ENCODE results near the gene HGFAC.

HGFAC gene

DNA sequence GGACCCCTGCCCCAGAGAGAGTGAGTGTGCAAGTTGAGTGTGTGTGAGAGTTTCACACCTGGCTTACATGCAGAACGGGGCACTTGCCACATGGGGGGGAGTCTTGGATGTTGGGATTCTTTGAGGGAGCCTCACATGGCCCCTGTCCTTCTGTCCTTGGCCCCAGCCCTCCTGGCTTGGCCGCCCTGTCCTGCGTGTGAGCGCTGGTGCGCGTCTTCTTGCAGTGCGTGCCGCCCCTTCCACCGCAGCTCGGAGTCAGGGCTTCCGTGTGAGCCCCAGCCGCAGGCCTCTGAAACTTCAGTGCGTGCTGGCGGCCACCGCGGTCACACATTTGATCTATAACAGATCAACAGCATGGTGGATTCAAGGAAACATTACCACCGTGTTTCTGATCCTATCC lies 30.1 kb upstream of the HGFAC start:
- FAIRE-seq, result no peak

DNA sequence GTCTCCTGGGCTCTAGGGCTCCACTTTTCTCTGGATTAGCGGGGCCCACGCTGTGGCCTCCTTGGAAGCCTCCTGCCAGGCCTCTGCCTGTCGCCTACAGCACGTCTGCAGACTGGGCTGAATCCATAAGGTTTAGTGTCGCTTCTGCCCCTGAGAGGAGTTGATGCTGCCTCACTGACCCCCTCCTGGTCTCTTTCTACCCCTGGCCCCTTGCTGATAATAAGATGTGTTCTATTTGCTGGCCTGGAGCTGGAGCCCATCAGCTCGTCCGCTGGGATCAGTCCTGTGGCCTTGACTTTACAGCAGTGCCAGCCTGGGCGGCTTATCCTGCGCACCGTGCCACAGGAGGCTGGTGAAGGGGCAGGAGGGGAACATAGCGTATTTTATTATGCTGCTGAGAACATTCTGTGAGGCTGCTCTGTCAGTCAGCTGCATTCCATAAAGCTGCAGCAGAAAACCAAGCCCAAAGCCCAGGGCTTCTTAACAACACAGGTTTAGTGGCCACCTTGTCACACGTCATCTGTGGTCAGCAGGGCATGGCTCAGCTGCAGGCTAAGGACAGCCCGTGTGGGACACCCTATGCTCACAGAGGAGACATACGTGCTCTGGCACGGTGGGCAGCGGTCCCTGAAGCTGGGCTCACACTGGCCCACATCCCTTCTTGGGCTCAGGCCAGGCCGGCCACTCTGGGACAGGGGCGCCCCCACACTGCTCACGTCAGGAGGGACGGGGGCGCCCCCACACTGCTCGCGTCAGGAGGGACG lies 29.3 kb upstream of the HGFAC start:
- no peak for FAIRE-seq

DNA sequence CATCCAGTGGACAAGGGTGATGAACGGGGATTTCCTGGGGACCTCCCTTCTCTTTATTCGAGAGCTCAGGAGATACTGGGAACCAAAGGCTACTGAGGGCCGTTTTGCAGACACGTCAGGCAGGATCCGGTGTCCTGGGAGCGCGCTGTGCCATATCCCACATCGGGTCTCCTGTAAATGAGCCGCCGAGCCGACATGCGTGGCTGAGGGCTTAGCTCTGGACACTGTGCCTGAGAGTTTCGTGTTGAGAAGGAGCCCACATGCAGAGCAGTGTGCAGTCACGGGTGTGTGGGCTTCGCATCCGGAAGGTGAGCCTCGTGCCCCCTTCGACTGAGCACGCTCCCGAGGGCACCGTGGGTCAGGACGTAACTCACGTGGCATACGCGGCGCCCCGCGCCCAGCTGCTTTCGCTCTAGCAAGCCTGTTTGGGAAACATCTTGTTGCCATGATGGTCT lies 28.5 kb upstream of the HGFAC start:
- FAIRE-seq, result no peak

DNA sequence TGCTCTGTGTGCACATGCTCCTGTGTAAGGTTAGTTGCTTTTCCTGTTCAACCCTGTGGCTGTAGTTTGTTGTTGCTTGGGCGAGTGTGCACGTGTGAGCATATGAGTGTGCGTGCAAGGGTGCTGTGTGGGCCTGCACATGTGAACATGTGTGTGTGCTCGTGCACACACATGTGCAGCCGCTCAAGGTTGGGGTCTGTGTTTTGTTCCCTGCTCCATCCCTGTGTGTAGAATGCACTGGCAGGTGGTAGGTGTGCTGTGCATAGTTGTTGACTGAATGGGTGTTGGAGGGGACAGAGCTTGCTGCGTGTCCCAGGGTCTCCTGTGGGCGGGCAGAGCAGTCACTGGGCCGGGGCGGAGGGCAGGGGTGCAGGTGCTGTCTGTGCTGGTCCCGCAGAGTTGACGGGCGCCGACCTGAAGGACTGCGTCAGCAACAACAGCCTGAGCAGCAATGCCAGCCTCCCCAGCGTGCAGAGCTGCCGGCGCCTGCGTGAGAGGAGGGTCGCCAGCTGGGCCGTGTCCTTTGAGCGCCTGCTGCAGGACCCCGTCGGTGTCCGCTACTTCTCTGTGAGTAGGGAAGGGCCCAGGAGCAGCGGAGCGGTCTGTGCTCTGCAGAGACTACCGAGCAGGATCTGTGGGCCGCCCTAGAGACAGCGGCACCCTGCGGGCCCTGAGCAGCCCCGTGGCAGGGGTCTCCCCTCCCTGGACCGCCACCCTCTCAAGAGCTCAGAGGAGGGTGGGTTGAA lies 27.9 kb upstream of the HGFAC start:
- FAIRE-seq, result no peak

DNA sequence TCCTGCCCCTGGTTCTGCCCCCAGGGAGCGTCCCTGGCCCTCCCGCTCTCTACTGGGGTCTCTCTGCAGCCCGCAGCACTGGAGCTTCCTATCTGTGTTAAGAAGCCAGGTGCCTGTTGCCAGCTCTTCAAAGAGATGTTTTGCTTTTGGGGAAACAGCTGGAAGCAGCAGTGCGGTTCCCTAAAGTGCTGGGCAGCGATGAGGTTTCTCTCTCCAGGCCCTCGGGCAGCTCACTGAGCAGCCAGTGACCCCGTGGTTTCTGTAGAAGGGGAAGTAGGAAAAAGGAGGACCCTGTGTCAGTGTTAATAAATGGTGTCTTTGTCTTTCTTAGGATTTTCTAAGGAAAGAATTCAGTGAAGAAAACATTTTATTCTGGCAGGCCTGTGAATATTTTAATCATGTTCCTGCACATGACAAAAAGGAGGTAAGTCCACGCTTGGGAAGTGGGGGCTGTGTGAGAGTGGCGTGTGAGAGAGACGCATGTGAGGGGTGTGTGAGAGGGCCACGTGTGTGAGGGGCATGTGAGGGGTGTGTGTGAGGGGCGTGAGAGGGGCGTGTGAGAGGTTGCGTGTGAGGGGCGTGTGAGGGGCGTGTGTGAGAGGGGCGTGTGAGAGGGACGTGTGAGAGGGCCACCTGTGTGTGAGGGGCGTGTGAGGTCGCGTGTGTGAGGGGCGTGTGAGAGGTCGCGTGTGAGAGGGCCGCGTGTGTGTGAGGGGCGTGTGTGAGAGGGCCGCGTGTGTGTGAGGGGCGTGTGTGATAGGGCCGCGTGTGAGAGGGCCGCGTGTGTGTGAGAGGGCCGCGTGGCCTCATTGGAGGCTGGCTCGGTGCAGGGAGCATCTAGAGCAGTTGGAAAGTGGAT lies 27.1 kb upstream of the HGFAC start:
- FAIRE-seq, result no peak

DNA sequence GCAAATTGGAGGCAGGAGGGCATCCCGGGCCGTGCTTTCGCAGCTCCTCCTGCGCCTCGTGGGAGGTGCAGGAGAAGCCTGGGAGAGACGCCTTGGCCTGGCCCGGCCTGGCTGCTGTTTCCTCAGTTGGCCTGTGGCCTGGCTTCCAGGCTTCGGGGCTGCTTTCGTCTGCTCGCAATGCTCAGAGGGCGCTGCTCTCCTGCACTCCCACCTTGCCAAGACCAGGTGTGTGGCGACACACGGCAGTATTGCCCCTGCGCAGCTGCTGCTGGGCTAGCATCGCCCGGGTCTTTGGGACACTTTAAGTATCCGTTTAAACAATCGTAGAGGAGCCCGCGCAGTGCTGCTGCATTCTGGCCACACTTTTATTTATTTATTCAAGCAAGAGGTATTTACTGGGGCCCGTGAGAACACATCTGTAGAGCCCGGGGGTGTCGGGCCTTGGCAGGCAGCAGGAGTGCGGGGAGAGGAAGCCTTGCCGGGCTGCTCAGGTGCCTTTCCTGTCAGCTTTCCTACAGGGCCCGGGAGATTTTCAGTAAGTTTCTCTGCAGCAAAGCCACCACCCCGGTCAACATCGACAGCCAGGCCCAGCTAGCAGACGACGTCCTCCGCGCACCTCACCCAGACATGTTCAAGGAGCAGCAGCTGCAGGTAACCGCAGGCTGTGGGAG lies 26.2 kb upstream of the HGFAC start:
- FAIRE-seq, result no peak

DNA sequence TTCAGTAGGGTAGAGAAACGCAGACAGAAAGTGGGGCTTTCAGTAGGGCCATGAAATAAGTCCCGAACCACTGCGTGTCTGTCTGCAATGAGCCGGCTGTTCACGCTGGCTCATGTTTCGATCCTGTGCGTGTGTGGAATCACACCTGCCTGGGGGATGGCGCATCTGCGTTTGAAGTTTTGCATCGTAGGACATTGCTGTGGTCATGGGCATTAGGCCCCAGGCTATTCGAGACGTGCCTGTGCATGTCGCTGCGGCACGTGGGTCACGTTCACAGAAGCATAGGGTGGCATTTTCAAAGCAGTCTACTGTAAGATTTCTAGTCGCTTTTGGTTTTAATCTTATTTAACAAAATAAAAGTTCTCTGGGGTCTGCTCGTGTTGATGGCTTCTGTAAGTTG lies 25.5 kb upstream of the HGFAC start:
- FAIRE-seq, result no peak

DNA sequence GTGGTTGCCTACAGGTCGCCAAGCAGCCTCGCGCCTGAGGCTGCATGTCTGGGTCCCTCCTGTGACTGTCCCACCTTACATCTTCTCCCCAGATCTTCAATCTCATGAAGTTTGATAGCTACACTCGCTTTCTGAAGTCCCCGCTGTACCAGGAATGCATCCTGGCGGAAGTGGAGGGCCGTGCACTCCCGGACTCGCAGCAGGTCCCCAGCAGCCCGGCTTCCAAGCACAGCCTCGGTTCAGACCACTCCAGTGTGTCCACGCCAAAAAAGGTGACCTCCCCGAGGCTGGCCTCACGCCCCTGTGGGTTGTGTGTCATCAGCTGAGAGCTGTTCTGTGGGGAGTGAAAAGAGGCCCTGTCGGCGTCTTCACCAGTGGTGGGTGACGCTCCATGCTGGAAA lies 24.9 kb upstream of the HGFAC start:
- FAIRE-seq, result no peak

DNA sequence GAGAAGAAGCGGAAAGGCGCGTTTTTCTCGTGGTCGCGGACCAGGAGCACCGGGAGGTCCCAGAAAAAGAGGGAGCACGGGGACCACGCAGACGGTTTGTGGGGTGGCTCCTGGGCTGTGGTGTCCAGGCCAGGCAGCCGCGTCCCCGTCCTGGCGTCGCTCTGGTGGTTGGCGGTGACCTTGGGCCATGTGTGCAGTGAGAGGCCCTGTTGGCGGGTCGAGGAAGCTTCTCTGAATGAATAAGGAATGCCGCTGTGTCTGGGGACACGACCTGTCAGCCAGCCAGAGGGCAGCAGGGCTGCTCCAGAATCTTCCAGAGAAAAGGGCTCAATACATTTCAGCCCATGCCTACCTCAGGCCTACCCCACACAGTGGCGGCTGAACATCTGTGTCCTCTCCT lies 24.3 kb upstream of the HGFAC start:
- FAIRE-seq, result no peak

DNA sequence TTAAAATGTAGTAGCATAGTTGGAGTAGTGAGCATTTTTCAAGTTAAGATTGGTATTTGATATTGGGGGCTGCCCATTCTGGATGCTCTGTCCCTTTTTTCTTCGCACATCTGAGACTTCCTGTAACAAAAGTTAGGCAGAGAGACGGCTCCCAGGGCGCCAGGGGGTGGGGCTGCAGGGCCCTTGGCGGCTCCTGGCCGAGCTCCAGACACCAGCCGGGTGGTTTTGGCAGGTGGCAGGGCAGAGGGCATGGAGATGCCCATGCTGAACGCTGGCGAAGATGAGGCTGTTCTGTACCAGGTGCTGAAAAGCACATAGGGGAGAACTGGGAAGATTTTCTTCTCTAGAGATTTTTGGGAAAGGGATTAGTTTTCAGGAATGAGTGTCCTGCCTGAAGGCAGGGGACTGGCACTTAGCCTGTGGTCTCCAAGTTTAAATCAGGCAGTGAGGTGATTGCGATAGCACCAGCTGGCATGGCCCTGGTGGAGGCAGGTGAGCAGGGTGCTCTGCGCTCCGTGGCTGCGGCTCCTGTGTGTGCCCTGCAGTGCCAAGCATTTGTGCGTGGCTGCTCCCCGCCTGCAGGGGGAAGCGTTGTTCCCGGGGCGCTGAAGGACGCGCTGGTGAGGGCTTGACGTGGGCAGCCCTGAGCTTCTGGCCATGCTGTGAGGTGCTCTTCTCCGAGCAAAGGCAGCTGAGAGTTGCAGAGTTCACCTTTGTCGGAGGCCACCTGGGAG lies 23.6 kb upstream of the HGFAC start:
- FAIRE-seq, result no peak

DNA sequence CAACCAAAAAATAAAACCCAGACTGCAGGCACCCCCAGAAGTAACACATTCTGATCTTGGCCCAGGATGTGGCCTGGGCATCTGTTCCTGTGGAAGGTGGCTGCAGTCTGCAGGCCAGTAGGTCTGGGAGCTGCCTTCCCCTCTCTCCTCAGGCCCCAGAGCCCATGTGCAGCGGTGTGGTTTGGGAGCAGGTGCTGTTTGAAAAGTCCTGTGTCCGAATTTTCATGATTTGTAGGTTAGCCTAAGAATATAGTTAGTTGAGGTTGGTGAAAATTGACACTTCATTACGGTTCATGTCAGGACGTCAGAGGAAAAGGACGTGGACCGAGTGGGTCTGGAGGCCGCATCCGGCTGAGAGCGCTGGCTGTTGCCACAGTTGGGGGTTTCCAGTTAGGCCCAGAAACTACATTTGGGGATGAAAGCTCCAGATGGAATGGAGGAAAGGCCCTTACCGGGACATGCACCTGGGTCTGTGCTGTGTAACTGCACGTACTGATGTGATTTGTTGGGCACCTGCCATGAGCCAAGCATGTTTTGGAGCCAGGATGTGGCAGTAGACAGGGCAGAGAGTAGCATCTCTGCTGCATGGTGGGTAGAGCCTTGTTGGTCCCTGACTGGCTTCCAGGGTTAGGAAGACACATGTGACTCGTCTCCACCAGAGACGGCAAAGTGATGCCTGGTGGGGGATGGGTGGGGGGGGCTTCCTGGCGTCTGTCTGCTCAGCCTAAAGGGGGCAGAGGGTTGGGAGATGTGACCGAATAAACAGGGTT lies 21.7 kb upstream of the HGFAC start:
- FAIRE-seq, result no peak

DNA sequence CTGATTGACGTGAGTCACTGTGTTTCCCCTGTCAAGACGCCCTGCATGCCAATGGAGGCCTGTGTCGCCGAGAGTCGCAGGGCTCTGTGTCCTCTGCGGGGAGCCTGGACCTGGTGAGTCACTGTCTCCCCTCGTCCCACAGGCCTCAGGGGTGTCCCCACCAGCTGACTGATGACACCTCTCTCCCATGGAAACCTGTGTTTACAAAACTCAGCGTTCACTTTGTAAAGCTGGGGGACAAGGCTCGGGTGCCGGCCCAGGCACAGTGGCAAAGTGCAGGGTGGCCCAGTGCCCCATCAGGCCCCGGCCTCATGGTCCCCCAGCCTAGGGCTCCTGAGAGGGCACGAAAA lies 21.2 kb upstream of the HGFAC start:
- no peak for FAIRE-seq

DNA sequence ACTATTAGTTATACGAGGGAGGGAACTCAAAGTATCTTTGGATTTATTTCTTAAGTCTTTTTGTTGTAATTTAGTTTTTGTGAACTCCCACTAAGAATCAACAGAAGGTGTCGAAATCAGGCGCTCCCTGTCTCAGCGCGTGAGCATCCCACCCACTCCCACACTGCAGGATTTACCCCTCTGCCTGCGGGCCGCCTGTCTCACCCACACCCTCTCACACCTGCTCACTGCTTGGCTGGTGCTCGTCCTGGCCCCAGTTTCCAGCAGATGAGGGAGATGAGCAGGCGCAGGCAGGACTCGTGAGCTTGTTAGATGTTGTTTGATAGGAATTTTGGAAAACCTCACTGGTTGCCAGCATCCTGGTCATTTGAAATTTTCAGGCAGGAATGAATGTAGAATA lies 20.8 kb upstream of the HGFAC start:
- FAIRE-seq, result no peak

DNA sequence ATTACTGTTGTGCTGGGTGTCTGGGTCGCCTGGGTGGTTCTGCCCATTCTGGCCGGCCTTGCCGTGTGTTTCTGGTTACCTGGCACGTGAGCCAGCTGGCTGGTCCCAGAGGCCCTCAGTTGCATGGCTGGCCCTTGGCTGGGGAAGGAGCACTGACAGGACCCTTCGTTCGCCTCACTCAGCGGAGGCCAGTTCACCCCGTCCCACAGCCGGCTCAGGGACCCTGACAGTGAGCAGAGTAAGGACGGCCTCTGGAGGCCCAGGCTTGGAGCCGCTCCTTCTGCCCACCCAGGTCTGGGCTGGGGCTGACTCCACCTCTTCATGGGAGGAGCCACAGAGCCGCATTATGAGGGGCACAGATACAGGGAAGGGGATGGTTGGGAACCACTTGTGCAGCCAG lies 20.3 kb upstream of the HGFAC start:
- no peak for FAIRE-seq

DNA sequence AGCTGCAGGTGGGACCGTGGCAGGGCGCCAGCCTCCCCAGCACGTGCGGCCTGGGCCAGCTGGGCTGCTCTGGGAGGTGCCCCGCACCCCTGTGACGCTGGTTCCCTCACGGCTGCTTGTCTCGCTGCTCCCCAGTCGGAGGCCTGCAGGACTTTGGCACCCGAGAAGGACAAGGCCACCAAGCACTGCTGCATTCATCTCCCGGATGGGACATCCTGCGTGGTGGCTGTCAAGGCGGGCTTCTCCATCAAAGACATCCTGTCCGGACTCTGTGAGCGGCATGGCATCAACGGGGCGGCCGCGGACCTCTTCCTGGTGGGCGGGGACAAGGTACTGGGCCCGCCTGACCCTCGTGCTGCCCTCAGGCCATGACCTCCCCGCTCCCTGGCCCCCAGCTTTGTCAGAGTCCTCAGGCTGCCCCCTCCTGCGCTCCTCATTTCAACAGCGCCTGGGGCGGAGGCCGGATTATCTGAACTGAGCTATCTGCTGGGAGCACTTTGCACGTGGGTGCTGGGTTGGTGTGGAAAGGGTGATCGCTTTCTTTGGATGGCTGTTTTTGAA lies 19.4 kb upstream of the HGFAC start:
- no peak for FAIRE-seq

DNA sequence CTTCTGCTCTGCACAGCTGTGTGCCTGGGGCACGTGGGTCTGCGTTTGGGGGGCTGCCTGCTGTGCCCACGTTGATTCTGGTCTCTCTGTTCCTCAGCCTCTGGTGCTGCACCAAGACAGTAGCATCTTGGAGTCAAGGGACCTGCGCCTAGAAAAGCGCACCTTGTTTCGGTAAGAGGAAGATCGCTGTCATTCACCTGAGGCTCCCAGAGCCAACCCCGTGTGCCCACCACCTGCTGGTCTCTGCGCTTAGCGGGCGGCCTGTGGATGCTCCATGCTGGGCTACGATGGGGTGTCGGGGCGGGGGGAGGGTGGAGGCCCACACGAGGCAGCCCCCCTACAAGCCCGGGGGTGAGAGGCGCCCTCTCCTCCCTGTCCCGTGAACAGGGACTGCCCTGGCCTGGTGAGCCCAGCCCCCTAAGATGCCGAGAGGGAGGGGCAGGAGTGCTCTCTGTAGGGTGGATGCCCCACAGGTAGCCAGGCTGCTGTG lies 18.9 kb upstream of the HGFAC start:
- no peak for FAIRE-seq

DNA sequence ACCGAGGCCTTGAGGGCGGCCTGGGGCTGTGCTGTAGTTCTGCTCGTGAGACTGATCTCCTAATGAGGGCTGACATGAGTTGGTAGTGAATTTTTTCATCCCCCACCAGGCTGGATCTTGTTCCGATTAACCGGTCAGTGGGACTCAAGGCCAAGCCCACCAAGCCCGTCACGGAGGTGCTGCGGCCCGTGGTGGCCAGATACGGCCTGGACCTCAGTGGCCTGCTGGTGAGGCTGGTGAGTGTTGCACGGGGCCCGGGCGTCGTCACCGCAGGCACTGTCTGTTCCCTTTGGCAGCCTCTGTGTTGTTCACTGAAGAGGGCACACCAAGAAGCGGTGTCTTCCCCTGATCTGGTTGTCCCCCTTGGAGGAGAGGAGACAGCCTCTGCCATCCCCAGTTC lies 18.4 kb upstream of the HGFAC start:
- FAIRE-seq, result no peak

DNA sequence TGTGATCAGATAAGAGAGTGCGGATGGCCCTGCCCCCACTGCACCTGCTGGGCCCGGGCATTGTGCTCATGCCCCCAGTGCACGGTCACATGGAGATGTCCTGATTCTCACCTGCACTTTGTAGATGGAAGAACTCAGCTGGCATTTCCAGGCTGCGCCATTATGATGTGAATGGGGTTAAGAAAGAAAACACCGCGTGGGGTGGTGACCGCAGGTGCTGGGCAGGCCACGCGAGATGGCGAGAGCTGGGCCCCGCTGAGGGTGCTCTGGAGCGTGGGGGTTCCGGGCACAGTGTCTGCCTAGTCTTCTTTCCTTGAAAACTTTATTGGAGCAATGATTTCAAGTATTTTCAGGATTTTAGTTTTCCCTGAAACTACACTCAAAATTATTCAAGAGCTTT lies 17.8 kb upstream of the HGFAC start:
- no peak for FAIRE-seq

DNA sequence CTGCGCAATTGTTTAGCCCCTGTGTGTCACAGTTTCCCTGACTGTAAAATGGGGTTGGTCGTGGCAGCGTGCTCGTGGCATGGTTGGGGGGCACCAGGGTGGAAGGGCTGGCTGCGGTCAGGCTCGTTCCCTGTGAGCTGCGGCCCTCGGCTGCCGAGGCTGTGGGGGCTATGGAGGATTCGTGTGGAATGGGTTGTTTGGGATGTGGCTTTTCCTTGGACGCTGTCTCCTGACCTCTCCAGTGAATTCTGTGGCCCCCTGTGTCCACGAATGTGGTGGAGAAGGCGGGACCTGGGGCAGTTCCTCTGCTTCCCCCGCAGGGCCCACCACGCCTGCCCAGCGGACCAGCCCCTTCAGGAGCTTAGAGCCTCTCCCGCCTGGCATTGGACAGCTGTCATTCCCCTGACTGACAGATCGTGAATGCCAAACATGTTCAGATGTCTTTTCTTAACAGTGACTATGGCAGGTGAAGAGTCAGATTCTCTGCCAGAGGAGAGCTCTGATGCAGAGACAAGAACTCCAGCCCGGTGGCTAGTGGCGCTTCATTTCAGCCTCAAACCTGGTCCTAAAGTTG lies 17.2 kb upstream of the HGFAC start:
- no peak for FAIRE-seq

DNA sequence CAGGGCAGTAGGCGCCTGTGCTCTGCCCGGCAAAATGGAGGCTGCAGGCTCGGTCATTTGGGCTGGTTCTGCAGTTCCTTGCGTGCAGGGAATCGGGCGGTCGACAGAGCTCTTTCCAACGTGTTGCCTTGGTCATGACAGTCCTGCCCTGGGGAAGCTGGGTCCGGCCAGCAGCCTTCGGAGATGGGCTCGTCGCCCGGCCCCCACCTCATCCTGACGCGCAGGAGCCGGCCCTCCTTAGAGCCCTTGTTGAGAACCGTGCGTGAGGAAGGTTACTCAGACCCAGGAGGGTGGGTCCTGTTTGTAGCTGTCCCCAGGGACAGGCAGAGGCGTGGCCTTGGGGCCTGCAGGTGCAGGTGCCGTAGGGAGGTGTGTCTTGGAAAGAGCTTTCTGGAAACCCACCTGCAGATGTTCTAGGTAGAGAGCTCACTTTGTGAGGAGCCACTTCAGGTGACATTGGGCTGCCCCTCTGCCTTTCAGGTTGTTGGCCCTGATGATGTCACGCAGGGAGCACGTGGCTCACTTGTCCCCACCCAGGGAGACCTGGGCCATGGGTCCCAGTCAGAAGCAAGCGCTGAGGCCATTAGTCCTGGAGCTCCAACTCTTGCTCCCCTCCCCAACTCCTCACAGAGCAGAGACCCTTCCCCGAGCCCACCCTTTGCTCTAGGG lies 15.2 kb upstream of the HGFAC start:
- no peak for FAIRE-seq

Measured in colon (tissue), 2 donors.